ENCODE data around the gene DENND2A.
"Not testable (repeated sequence)": the region's sequence is repeated elsewhere in the genome, so short reads cannot be mapped to it uniquely, and the experiment has no call there.

DENND2A gene

DNA sequence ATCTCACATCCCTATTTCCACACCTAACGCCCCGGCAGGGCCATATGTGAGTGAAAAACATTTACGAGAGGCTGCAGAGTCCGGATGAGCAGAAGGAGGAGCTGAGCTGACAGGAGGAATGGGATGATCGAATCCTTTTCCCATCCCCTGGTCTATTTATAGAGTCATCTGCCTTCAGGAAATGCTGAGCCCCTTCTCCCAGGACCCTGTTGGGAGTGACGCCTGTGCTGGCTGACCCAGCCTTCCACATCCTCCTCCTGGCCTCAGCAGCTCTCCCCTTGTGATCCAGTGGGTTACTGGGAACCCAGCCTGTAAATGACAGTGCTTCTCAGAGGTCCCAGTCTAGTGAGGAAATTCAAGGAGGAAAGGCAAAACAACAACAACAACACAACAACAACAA, 16.6 kb downstream of the DENND2A start:
- no peak for DNase-seq (ENCODE audit: low read depth)
- no peak overlapping the region for H3K4me3 ChIP-seq (ENCODE audit: low read depth, low read length)
- TF ChIP-seq, protein P1, sequence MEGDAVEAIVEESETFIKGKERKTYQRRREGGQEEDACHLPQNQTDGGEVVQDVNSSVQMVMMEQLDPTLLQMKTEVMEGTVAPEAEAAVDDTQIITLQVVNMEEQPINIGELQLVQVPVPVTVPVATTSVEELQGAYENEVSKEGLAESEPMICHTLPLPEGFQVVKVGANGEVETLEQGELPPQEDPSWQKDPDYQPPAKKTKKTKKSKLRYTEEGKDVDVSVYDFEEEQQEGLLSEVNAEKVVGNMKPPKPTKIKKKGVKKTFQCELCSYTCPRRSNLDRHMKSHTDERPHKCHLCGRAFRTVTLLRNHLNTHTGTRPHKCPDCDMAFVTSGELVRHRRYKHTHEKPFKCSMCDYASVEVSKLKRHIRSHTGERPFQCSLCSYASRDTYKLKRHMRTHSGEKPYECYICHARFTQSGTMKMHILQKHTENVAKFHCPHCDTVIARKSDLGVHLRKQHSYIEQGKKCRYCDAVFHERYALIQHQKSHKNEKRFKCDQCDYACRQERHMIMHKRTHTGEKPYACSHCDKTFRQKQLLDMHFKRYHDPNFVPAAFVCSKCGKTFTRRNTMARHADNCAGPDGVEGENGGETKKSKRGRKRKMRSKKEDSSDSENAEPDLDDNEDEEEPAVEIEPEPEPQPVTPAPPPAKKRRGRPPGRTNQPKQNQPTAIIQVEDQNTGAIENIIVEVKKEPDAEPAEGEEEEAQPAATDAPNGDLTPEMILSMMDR (IDR thresholded peaks at IDR 0.05; ENCODE audit: control insufficient read depth, extremely low read depth, insufficient read depth) = no peak

DNA sequence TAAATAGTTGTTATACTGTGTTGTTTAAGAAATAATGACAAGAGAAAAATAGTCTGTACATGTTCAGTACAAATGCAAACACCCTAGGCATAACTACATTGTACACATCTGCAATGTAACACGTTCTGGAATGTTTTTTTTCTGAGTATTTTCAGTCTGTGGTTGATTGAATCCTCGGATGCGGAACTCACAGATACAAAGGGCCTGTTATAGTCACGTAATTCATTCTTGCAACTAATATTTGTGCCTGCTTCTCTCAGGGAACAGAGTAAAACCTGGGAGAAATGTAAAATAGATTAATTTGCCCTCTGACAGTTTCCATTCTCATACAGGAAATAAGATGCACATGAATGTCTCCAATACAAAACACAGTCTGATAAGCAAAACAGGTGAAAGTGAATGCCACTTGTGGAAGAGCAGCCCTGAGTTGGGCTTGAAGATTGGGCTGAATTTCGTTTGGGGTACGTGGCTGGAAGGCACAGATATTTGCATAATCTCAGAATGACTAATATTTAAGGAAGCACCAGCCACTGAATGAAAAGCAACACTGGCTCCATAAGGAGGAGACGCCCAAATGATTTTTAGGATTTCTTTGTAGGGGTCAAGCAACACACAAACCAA, 19.1 kb downstream of the DENND2A start:
- H3K4me3 ChIP-seq (ENCODE audit: low read depth, low read length) = no peak overlapping the region
- TF ChIP-seq, protein P1 (IDR thresholded peaks at IDR 0.05; ENCODE audit: control insufficient read depth, extremely low read depth, insufficient read depth) = no peak
- no peak for DNase-seq (ENCODE audit: low read depth)

DNA sequence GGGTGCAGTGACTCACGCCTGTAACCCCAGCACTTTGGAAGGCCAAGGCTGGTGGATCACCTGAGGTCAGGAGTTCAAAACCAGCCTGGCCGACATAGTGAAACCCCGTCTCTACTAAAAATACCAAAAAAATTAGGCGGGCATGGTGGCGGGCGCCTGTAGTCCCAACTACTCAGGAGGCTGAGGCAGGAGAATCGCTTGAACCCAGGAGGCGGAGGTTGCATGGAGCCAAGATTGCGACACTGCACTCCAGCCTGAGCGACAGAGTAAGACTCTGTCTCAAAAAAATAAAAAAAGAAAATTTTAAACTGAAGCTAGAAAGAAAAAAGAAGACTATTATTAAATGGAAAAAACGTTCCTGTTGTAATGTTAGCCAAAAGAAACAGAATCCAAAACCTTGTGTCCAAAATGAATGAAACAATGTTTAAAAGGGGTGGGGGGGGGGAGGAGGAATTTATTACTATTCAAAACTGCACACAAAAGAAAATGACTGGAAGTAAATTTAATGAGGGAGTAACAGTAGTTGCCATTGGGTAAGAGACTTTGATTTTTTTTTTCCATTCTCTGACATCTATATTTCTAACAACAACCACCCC, 20.6 kb downstream of the DENND2A start:
- H3K4me3 ChIP-seq (ENCODE audit: low read depth, low read length); DNase-seq (ENCODE audit: low read depth): not testable (repeated sequence)

DNA sequence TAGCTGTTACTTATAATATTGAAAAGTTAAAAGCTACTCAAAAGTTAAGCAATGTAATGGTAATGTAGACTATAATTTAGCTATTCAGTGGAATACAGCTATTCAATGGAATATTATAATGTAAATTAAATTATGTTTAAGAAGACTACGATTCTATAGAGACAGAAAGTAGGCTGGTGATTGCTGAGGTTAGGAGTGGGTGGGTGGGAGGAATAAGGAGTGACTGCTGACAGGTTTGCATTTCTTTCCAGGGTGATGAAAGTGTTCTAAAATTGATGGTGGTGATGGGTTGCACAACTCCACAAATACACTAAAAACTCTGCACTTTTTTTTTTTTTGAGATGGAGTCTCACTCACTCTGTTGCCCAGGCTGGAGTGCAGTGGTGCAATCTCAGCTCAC, 21.4 kb downstream of the DENND2A start:
- no peak overlapping the region for H3K4me3 ChIP-seq (ENCODE audit: low read depth, low read length)
- DNase-seq (ENCODE audit: low read depth) = no peak
- TF ChIP-seq, protein P1 (IDR thresholded peaks at IDR 0.05; ENCODE audit: control insufficient read depth, extremely low read depth, insufficient read depth) = no peak

DNA sequence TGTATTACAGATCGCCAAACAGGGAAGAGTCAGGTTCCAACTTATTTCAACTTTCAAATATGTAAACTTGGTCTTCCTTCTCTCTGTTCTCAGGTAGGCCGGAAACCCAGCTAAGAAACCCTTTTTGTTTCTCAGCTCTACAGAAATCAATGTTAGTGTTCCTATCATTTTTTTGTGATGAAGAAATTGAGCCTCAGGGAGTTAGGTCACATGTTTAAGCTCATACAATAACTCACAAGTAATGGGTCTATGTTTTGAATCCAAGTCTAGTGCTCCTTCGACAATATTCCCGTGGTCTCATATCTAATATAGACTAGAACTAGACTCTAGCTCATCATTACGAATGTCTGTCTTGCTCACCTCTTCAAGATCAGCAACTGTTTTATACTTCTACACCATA, 22.3 kb downstream of the DENND2A start:
- DNase-seq (ENCODE audit: low read depth) = no peak
- no peak overlapping the region for H3K4me3 ChIP-seq (ENCODE audit: low read depth, low read length)
- TF ChIP-seq, protein P1 (IDR thresholded peaks at IDR 0.05; ENCODE audit: control insufficient read depth, extremely low read depth, insufficient read depth) = no peak

DNA sequence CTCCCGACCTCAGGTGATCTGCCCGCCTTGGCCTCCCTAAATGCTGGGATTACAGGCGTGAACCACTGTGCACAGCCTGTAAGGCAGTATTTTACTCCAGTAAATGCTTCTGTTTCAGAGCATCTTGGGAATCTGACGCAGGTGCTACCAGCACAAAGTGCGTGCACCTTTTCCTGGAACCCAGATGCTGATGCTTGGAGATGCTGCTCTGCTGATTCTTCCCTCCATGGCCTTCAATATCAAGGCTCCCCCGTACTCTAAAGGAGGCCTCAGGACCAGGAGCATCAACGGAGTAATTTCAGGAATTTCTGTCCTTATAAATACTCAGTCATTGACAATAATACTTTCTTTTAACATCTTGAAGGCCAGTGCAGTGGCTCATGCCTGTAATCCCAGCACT, 23.5 kb downstream of the DENND2A start:
- no peak overlapping the region for H3K4me3 ChIP-seq (ENCODE audit: low read depth, low read length)
- DNase-seq (ENCODE audit: low read depth) = no peak
- TF ChIP-seq, protein P1 (IDR thresholded peaks at IDR 0.05; ENCODE audit: control insufficient read depth, extremely low read depth, insufficient read depth) = no peak

DNA sequence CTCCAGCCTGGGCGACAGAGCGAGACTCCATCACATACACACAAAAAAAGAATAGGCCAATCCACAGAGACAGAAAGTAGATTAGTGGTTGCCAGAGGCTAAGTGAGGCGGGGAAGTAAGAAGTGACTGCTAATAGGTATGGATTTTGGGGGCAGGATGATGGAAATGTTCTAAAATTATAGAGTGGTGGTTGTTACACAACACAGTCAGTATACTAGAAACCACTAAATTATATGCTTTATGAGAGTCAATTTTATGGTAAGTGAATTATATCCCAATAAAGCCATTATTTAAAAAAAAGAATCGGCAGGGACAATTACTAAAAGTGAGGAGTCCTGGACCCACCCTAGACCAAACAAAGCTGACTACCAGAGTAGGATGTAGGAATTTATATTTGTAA, 24.3 kb downstream of the DENND2A start:
- no peak for DNase-seq (ENCODE audit: low read depth)
- TF ChIP-seq, protein P1 (IDR thresholded peaks at IDR 0.05; ENCODE audit: control insufficient read depth, extremely low read depth, insufficient read depth) = no peak
- H3K4me3 ChIP-seq (ENCODE audit: low read depth, low read length) = no peak overlapping the region

All from LNCaP clone FGC (cell line).